ENCODE data around the gene DICER1.

- TF ChIP-seq CTCF (IDR thresholded peaks at IDR 0.05) (no peak), EP300 (IDR thresholded peaks at IDR 0.05) (no peak), POLR2A (IDR thresholded peaks at IDR 0.05; ENCODE audit: low read depth) (no peak), POLR2AphosphoS5 (IDR thresholded peaks at IDR 0.05) (no peak)
These were observed 37.7 kb upstream of the DICER1 start for GRCh38 chr14:95195031-95195430.

Data from esophagus muscularis mucosa (tissue), 4 donors.